Cardiac fibroblast (primary cell): ENCODE results near the gene TERB1.
A peak's percentile ranks its signal among the peaks of the same experiment; 100 is the strongest.

Experiments used
- DNase-seq, 2 donors: peaks; one replicate each; pipeline versions ENCODE4 v3.0.0 to v3.0.0-alpha.2; 2010; ENCODE audit warnings: low read depth in 2 of 2
- H3K4me3 ChIP-seq, 2 donors: replicated peaks in 1 of 2; 1 replicate in 1 of 2; 2 replicates in 1 of 2; pipeline ENCODE4 v1.5.1; 2011; ENCODE audit warnings: low read depth in 2 of 2, low read length in 2 of 2, mild to moderate bottlenecking in 2 of 2, moderate library complexity in 1 of 2
- CTCF ChIP-seq: IDR thresholded peaks from one replicate; pipeline ENCODE4 v1.5.1; 2011; ENCODE audit warnings: low read depth, mild to moderate bottlenecking, low read length, inconsistent platforms

The TERB1 gene

DNA sequence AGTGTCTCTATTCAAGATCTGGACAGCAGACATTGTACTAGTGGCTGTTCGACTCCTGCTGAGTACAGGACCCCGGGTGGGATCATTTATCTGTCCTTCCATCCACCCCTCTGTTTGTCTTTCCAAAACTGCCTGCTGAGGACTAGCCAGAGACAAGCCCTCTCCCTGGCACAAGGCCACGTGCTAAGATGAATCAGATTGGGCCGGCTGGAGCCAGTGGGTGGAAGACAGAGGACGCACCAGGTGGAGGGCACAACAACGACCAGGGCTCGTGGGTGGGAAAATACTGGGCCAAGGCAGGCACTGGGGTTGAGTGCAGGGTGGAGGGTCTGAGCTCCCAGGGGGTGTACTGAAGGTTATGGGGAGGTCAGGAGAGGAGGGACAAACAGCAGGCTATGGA, 41.4 kb upstream of the TERB1 start:
- H3K4me3 ChIP-seq: no peak overlapping the region
- DNase-seq: no peak

DNA sequence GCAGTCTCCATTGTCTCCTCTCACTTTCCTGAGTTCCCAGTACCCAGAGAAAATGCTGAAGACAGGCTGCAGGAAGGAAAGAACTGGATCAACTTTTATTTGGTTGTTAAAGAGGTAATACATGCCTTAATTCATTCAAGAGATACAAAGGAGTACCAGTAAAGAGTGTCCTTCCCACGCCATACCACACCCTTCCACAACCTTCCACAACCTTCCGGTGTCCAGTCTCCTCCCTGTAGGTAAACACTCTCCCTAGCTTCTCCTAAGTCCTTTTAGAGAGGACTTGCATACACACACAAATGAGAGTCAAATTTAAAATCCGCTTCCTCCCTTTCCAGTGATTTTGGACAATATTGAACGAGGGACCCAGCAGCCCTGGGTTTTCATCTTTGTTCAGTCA, 40.0 kb upstream of the TERB1 start:
- no peak for TF ChIP-seq CTCF
- no peak overlapping the region for H3K4me3 ChIP-seq
- no peak for DNase-seq

More for the DNA sequence above, 41.4 kb upstream of the TERB1 start:
- no peak for TF ChIP-seq CTCF

DNA sequence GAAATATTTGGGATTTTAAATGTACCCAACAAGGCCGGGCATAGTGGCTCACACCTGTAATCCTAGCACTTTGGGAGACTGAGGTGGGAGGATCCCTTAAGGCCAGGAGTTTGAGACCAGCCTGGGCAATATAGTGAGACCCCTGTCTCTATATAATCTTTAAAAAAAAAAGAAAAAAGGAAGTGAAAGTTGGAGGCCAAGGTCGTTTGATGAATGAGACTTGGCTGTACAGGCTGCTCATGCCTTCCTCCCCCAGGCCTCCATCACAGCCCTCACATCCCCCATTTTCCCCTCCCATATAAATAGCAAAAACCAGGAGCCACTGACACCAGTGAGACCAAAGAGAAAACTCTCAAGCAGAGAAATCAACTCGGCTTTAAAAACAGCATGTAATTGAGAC, 39.5 kb upstream of the TERB1 start:
- no peak for DNase-seq
- H3K4me3 ChIP-seq: no peak overlapping the region
- TF ChIP-seq CTCF: no peak

- TF ChIP-seq CTCF: no peak
- DNase-seq: no peak
- H3K4me3 ChIP-seq: no peak overlapping the region
Measured at GRCh38 chr16:66834746-66835145, 33.4 kb upstream of the TERB1 start.

GRCh38 chr16:66832661-66833305, 31.4 kb upstream of the TERB1 start:
- peak in 1 of 2 donors; percentile 17 for DNase-seq
- H3K4me3 ChIP-seq: no peak overlapping the region
- no peak for TF ChIP-seq CTCF

GRCh38 chr16:66832190-66832589, 30.8 kb upstream of the TERB1 start:
- H3K4me3 ChIP-seq: no peak overlapping the region
- TF ChIP-seq CTCF: no peak
- DNase-seq: no peak
